Caco-2 (cell line): ENCODE results near the gene RAB24. TPM values are rescaled to one million over a fixed set of nuclear protein-coding genes. Genes with fewer than 3 reads are reported as not detected.
A peak's percentile ranks its signal among the peaks of the same experiment; 100 is the strongest.

Source experiments
- BruUV-seq: library from RNA; stranded (reverse); fragments of 400-500 nt; replicated peaks from 2 replicates; lab custom pipeline; 2021; lab: Mats Ljungman, UMichigan
- CTCF ChIA-PET: fragments of 300-600 bp; sonication (Branson Sonifier 250); formaldehyde crosslinking; loops from one replicate; lab custom pipeline; 2022; ENCODE audit warnings: antibody characterized with exemption; lab: Charles Lee
- POLR2A ChIA-PET: fragments of 300-600 bp; sonication (Branson Sonifier 250); formaldehyde crosslinking; loops from one replicate; lab custom pipeline; 2022; ENCODE audit warnings: antibody characterized with exemption; lab: Charles Lee
- DNase-seq, 2 experiments: peaks; one replicate each; pipeline versions ENCODE4 v3.0.0 to v3.0.0-alpha.2; 2020 to 2022
- H3K27me3 ChIP-seq: replicated peaks from 2 replicates; pipeline ENCODE4 v1.6.0; 2011; ENCODE audit warnings: low read length; ENCODE audit not compliant: control insufficient read depth, insufficient read depth
- H3K36me3 ChIP-seq: 2 replicates; pipeline ENCODE4 v1.5.1; 2011; ENCODE audit warnings: low read length; ENCODE audit not compliant: control insufficient read depth, insufficient read depth
- H3K4me1 ChIP-seq: fragments of 250-450 bp; sonication (Bioruptor Pico); 2 replicates; pipeline ENCODE4 v1.5.1; 2020; ENCODE audit warnings: mild to moderate bottlenecking
- H3K4me3 ChIP-seq: 2 replicates; pipeline ENCODE4 v1.5.1; 2011; ENCODE audit warnings: low read depth, mild to moderate bottlenecking, control low read depth, low read length
- H3K9me3 ChIP-seq: fragments of 250-450 bp; sonication (Bioruptor Pico); 2 replicates; pipeline ENCODE4 v1.5.1; 2020; ENCODE audit warnings: mild to moderate bottlenecking, moderate library complexity
- H3K27ac Mint-ChIP-seq: one replicate; pipeline ENCODE4 v1.8.0; 2022; ENCODE audit warnings: mixed read lengths; ENCODE audit not compliant: unreplicated experiment
- H3K27me3 Mint-ChIP-seq: one replicate; pipeline ENCODE4 v1.8.0; 2022; ENCODE audit warnings: mixed read lengths; ENCODE audit not compliant: insufficient read depth, unreplicated experiment
- H3K36me3 Mint-ChIP-seq: one replicate; pipeline ENCODE4 v1.8.0; 2022; ENCODE audit warnings: mild to moderate bottlenecking, mixed read lengths; ENCODE audit not compliant: insufficient read depth, unreplicated experiment
- H3K4me1 Mint-ChIP-seq: one replicate; pipeline ENCODE4 v1.8.0; 2022; ENCODE audit warnings: low read depth, mixed read lengths; ENCODE audit not compliant: unreplicated experiment
- H3K4me3 Mint-ChIP-seq: one replicate; pipeline ENCODE4 v1.8.0; 2022; ENCODE audit warnings: mild to moderate bottlenecking, moderate library complexity, mixed read lengths; ENCODE audit not compliant: unreplicated experiment
- H3K9me3 Mint-ChIP-seq: one replicate; pipeline ENCODE4 v1.8.0; 2022; ENCODE audit warnings: mixed read lengths; ENCODE audit not compliant: unreplicated experiment
- intact Hi-C: fragments of 100-400 bp; cut with micrococcal nuclease; formaldehyde crosslinking; loops from one replicate; pipeline ENCODE4 v1.10.0; 2022; ENCODE audit not compliant: unreplicated experiment
- total RNA-seq: library from RNA; stranded (reverse); gene quantifications from 2 replicates; pipeline ENCODE4 v1.2.3, GENCODE V29; 2022
- TF ChIP-seq, protein P1 (sequence below), 2 experiments: fragments of 200-600 bp in 1 of 2; IDR thresholded peaks; 1 replicate in 1 of 2; 2 replicates in 1 of 2; pipeline versions ENCODE4 v1.5.1 to v1.8.0; 2011 to 2022; ENCODE audit warnings: antibody characterized with exemption in 1 of 2, control low read depth in 1 of 2, inconsistent platforms in 1 of 2, low read depth in 1 of 2, low read length in 1 of 2, mild to moderate bottlenecking in 1 of 2, moderate library complexity in 1 of 2; ENCODE audit not compliant: insufficient read depth in 1 of 2, severe bottlenecking in 1 of 2, unreplicated experiment in 1 of 2

Gene RAB24
- total RNA-seq, 1 experiment from 2014 or later = 29.9 TPM

DNA sequence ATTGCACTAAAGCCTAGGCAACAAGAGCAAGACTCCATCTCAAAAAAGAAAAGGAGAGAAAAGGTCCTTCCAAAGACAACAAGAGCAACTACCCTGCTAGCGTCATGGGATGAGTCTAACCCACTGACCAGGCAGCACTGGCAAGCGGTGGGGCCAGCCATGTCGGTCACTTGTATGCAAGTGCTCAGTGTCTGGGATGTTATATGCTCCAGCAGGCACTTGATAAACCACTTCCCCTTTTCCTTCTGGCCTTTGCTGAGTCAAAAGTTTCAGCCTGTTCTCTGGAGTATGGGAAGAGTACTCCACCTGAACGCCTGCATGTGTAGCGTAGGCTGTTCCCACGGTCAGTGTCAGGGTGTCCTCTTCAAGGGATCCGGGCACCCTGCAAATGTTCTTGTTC is 17.4 kb upstream of the RAB24 start:
- peak in 1 of 2 experiments; percentile 21 for DNase-seq
- Mint-ChIP-seq H3K4me3 (no peak overlapping the region), H3K9me3 (no peaks in the 10 kb centered on the region), H3K36me3 (peaks cover 36% of the 10 kb centered on the region), H3K4me1 (peaks cover 25% of the 10 kb centered on the region), H3K27ac (no peak overlapping the region), H3K27me3 (no peaks in the 10 kb centered on the region)
- intact Hi-C loops = no loop called here
- H3K4me3 ChIP-seq = no peak overlapping the region
- H3K36me3 ChIP-seq = no peaks in the 10 kb centered on the region; the same call in 1 of the 2 replicates
- POLR2A ChIA-PET = no interaction called here
- H3K9me3 ChIP-seq = no peaks in the 10 kb centered on the region
- H3K4me1 ChIP-seq = peaks cover 18% of the 10 kb centered on the region
- CTCF ChIA-PET = interaction anchor here (0.8 kb wide), 1 partner anchor 11 kb away, joined by 3 read pairs; no protein-coding TSS in a partner anchor
- no peaks in the 10 kb centered on the region for H3K27me3 ChIP-seq
- TF ChIP-seq, protein P1, sequence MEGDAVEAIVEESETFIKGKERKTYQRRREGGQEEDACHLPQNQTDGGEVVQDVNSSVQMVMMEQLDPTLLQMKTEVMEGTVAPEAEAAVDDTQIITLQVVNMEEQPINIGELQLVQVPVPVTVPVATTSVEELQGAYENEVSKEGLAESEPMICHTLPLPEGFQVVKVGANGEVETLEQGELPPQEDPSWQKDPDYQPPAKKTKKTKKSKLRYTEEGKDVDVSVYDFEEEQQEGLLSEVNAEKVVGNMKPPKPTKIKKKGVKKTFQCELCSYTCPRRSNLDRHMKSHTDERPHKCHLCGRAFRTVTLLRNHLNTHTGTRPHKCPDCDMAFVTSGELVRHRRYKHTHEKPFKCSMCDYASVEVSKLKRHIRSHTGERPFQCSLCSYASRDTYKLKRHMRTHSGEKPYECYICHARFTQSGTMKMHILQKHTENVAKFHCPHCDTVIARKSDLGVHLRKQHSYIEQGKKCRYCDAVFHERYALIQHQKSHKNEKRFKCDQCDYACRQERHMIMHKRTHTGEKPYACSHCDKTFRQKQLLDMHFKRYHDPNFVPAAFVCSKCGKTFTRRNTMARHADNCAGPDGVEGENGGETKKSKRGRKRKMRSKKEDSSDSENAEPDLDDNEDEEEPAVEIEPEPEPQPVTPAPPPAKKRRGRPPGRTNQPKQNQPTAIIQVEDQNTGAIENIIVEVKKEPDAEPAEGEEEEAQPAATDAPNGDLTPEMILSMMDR (IDR thresholded peaks at IDR 0.05; ENCODE audit: insufficient read depth in 1 of 2, low read depth in 1 of 2, low read length in 1 of 2, severe bottlenecking in 1 of 2, unreplicated experiment in 1 of 2) = no peak
- BruUV-seq = no TSS peak

DNA sequence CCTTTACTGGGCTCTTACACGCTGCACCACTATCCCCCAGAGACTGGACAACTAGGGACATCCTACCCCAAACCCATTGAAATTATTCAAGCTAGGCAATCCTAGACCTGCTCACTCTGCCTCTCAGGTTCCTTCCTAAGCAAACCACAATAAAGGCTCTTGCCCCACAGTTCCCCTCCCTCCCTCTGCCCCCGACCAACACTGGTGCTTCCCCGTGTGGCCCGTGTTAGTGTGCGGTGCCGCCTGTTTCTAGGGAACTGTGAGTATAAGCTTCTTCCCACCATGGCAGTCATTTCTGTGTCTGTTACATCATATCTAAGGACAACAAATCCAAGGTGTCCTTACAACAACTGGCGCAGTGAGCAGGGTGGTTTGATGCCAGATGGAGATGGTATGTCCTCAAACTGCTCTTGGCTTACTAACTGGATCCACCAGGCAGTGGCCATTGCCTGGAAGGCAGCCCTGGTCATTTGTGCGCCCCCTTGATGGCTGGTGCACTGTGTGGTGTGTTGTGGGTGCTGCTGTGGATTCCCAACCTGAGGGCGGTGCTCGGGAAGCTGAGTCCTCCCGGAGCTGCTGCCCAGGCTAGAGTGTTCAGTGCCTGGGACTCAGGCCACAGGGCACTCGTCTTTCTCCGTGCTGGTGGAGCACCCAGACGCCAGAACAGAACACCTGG is 16.5 kb upstream of the RAB24 start:
- Histone ChIP-seq H3K4me3 (no peak overlapping the region), H3K4me1 (peaks cover 10% of the 10 kb centered on the region), H3K36me3 (no peaks in the 10 kb centered on the region; the same call in 1 of the 2 replicates), H3K27me3 (no peaks in the 10 kb centered on the region), H3K9me3 (no peaks in the 10 kb centered on the region)
- H3K4me1 Mint-ChIP-seq = peaks cover 17% of the 10 kb centered on the region
- H3K9me3 Mint-ChIP-seq = no peaks in the 10 kb centered on the region
- H3K4me3 Mint-ChIP-seq = no peak overlapping the region
- BruUV-seq = no TSS peak
- intact Hi-C loops = no loop called here
- ChIA-PET CTCF (interaction anchor here (0.5 to 0.8 kb wide), 3 partner anchors 10 to 231 kb away, joined by 3 read pairs; no protein-coding TSS in a partner anchor), POLR2A (no interaction called here)
- DNase-seq = no peak
- H3K27me3 Mint-ChIP-seq = no peaks in the 10 kb centered on the region
- no peak overlapping the region for H3K27ac Mint-ChIP-seq
- TF ChIP-seq, protein P1 (IDR thresholded peaks at IDR 0.05; ENCODE audit: insufficient read depth in 1 of 2, low read depth in 1 of 2, low read length in 1 of 2, severe bottlenecking in 1 of 2, unreplicated experiment in 1 of 2) = no peak
- H3K36me3 Mint-ChIP-seq = peaks cover 35% of the 10 kb centered on the region

- ChIA-PET POLR2A (interaction anchor here (0.6 kb wide), 1 partner anchor 34 kb away, joined by 3 read pairs; the partner anchor contains the start of gene LMAN2), CTCF (interaction anchor here (0.7 to 1.7 kb wide), 3 partner anchors 8 to 52 kb away, joined by 4 to 15 read pairs (median 5); no protein-coding TSS in a partner anchor)
- Histone ChIP-seq H3K27me3 (no peaks in the 10 kb centered on the region), H3K4me3 (no peak overlapping the region), H3K4me1 (no peaks in the 10 kb centered on the region), H3K9me3 (no peaks in the 10 kb centered on the region), H3K36me3 (no peaks in the 10 kb centered on the region; the same call in 1 of the 2 replicates)
- peaks cover 28% of the 10 kb centered on the region for H3K36me3 Mint-ChIP-seq
- BruUV-seq = no TSS peak
- intact Hi-C loops = loop anchor here (1.0 kb wide), 4 partner anchors 18 to 86 kb away; no protein-coding TSS in a partner anchor
- TF ChIP-seq, protein P1 (IDR thresholded peaks at IDR 0.05; ENCODE audit: insufficient read depth in 1 of 2, low read depth in 1 of 2, low read length in 1 of 2, severe bottlenecking in 1 of 2, unreplicated experiment in 1 of 2) = peak; percentile 92 to 93
- DNase-seq = peak; percentile 83 to 84
- peaks cover 10% of the 10 kb centered on the region for H3K4me1 Mint-ChIP-seq
- no peaks in the 10 kb centered on the region for H3K9me3 Mint-ChIP-seq
- no peaks in the 10 kb centered on the region for H3K27me3 Mint-ChIP-seq
- peak overlapping the region; percentile 42 for H3K27ac Mint-ChIP-seq
- no peak overlapping the region for H3K4me3 Mint-ChIP-seq
Observed at GRCh38 chr5:177317959-177318377, 14.4 kb upstream of the RAB24 start.
